K562 (cell line): ENCODE data around the gene ATAD2B. TPM values are rescaled to one million over a fixed set of nuclear protein-coding genes. Genes with fewer than 3 reads are reported as not detected.

ENCODE experiments used
- BACH1 ChIP-seq: fragments of 200-800 bp; sonication (Bioruptor generic); IDR thresholded peaks from 2 replicates; pipeline ENCODE4 v1.6.1; 2016; ENCODE audit warnings: missing genetic modification characterization, missing compliant biosample characterization
- MITF ChIP-seq: IDR thresholded peaks from 2 replicates; pipeline ENCODE4 v1.6.1; 2014; ENCODE audit warnings: antibody characterized with exemption
- RAD21 ChIP-seq, 2 experiments: fragments of 250-450 bp in 1 of 2; fragments of 450-650 bp in 1 of 2; sonication (Bioruptor Pico) in 1 of 2; formaldehyde crosslinking in 1 of 2; IDR thresholded peaks in 1 of 2; conservative IDR thresholded peaks in 1 of 2; 2 replicates each; pipeline versions ENCODE4 v1.4.0 to v1.8.0; 2020 to 2022; ENCODE audit warnings: mild to moderate bottlenecking in 2 of 2, moderate library complexity in 1 of 2
- SMARCA5 ChIP-seq: fragments of 450-650 bp; IDR thresholded peaks from 2 replicates; pipeline ENCODE4 v1.6.1; 2016
- THAP12 ChIP-seq: fragments of 250-450 bp; sonication (Bioruptor Pico); IDR thresholded peaks from 2 replicates; pipeline ENCODE4 v1.9.0; 2021; ENCODE audit warnings: mild to moderate bottlenecking, inconsistent platforms
- ZNF121 ChIP-seq: sonication (generic); formaldehyde crosslinking; conservative IDR thresholded peaks from 2 replicates; pipeline ENCODE4 v1.8.0; 2022; ENCODE audit warnings: missing genetic modification reagents
- ZNF780A ChIP-seq: fragments of 250-450 bp; sonication (Bioruptor Pico); IDR thresholded peaks from 2 replicates; pipeline ENCODE4 v1.5.0; 2021; ENCODE audit warnings: mild to moderate bottlenecking
- polyA plus RNA-seq, 8 experiments: library from polyadenylated mRNA; depleted of rRNA in 4 of 8; stranded (reverse) in 5 of 8; unstranded in 3 of 8; fragments of >200 nt; fragmentation: Nextera tagmentation in 2 of 8; fragmentation: Illumina TruSeq in 1 of 8; extraction: Ambion mirVana in 2 of 8; extraction: Trizol in 1 of 8; gene quantifications; 2 replicates each; pipeline versions ENCODE4 v1.2.1 to v1.2.3, GENCODE V29; 2011 to 2014; ENCODE audit warnings: inconsistent platforms in 1 of 8, missing spikeins in 1 of 8
- total RNA-seq, 7 experiments: library from RNA; depleted of rRNA in 6 of 7; stranded (reverse); fragments of >200 nt in 6 of 7; fragmentation: Illumina TruSeq in 2 of 7; extraction: Trizol in 2 of 7; gene quantifications; 2 replicates each; pipeline versions ENCODE4 v1.2.1 to v1.2.3, GENCODE V29; 2011 to 2021; ENCODE audit warnings: low replicate concordance in 1 of 7

ATAD2B gene
- total and polyA plus RNA-seq, 9 of the 15 experiments (the other 6 are each of a cell fraction or from before 2014, with no cell fraction given) = 3.2 to 21.6 (median 11.4) TPM

GRCh38 chr2:23954325-23955014 is 27.5 kb upstream of the ATAD2B start (continued):
- no peak for TF ChIP-seq THAP12 (CRISPR knock-in tag)
- no peak for TF ChIP-seq RAD21 (CRISPR knock-in tag; conservative IDR thresholded peaks at IDR 0.05 in 1 of 2, IDR thresholded peaks at IDR 0.05 in 1 of 2)
- no peak for TF ChIP-seq ZNF121 (CRISPR knock-in tag)
- no peak for TF ChIP-seq SMARCA5
- no peak for TF ChIP-seq BACH1
- TF ChIP-seq MITF = no peak
- TF ChIP-seq ZNF780A = no peak
- TF ChIP-seq, all 486 proteins: peak for 0
